ENCODE measurements around the gene AHCYL1.
"Not testable (repeated sequence)": the region's sequence is repeated elsewhere in the genome, so short reads cannot be mapped to it uniquely, and the experiment has no call there.

Gene AHCYL1

GRCh38 chr1:109984456-109985246, at the start of gene AHCYL1:
Gene AHCYL1, plus strand, starts transcription at chr1:109984765. Its CDS starts 288 bp downstream, at chr1:109985053.
- Histone ChIP-seq H3K9ac (ENCODE audit: low read depth, low read length) (peak within 1 kb of the TSS; percentile 86), H3K9me3 (ENCODE audit: insufficient read depth, low read depth, low read length) (no peaks in the 10 kb centered on the region), H3K4me1 (ENCODE audit: insufficient read depth, low read length) (peaks cover 21% of the 10 kb centered on the region), H3K4me3 (ENCODE audit: low read length) (peak within 1 kb of the TSS; percentile 93), H3K27me3 (ENCODE audit: insufficient read depth, low read length) (peaks cover 12% of the 10 kb centered on the region; the same call in 1 of the 2 replicates), H3K36me3 (ENCODE audit: insufficient read depth, low read depth, low read length) (peaks cover 10% of the 10 kb centered on the region), H3K27ac (ENCODE audit: low read length) (no peak within 1 kb of the TSS)

- peaks cover 8% of the 10 kb centered on the region; the same call in 1 of the 2 replicates for H3K4me1 ChIP-seq (ENCODE audit: insufficient read depth, low read length)
- H3K27ac ChIP-seq (ENCODE audit: low read length): no peak overlapping the region
- no peak overlapping the region for H3K4me3 ChIP-seq (ENCODE audit: low read length)
- H3K36me3 ChIP-seq (ENCODE audit: insufficient read depth, low read depth, low read length): no peaks in the 10 kb centered on the region
- no peak overlapping the region for H3K9ac ChIP-seq (ENCODE audit: low read depth, low read length)
- 0 out of 2 replicates have a peak, but pooled peaks cover 5% of the 10 kb centered on the region for H3K9me3 ChIP-seq (ENCODE audit: insufficient read depth, low read depth, low read length)
- no peaks in the 10 kb centered on the region for H3K27me3 ChIP-seq (ENCODE audit: insufficient read depth, low read length)
These were observed 49.1 kb upstream of the AHCYL1 start for GRCh38 chr1:109935451-109935900.

GRCh38 chr1:109937738-109938137, 46.8 kb upstream of the AHCYL1 start:
- Histone ChIP-seq H3K4me1 (ENCODE audit: insufficient read depth, low read length) (no peaks in the 10 kb centered on the region), H3K27ac (ENCODE audit: low read length) (no peak overlapping the region), H3K9ac (ENCODE audit: low read depth, low read length) (no peak overlapping the region), H3K36me3 (ENCODE audit: insufficient read depth, low read depth, low read length) (no peaks in the 10 kb centered on the region), H3K9me3 (ENCODE audit: insufficient read depth, low read depth, low read length) (0 out of 2 replicates have a peak, but pooled peaks cover 5% of the 10 kb centered on the region), H3K27me3 (ENCODE audit: insufficient read depth, low read length) (no peaks in the 10 kb centered on the region), H3K4me3 (ENCODE audit: low read length) (no peak overlapping the region)

- H3K9me3 ChIP-seq (ENCODE audit: insufficient read depth, low read depth, low read length): 0 out of 2 replicates have a peak, but pooled peaks cover 5% of the 10 kb centered on the region
- H3K27me3 ChIP-seq (ENCODE audit: insufficient read depth, low read length): no peaks in the 10 kb centered on the region
- no peak overlapping the region for H3K27ac ChIP-seq (ENCODE audit: low read length)
- no peaks in the 10 kb centered on the region for H3K36me3 ChIP-seq (ENCODE audit: insufficient read depth, low read depth, low read length)
- H3K4me1 ChIP-seq (ENCODE audit: insufficient read depth, low read length): no peaks in the 10 kb centered on the region
- H3K4me3 ChIP-seq (ENCODE audit: low read length): no peak overlapping the region
- no peak overlapping the region for H3K9ac ChIP-seq (ENCODE audit: low read depth, low read length)
These were observed 46.0 kb upstream of the AHCYL1 start for GRCh38 chr1:109938556-109938955.

GRCh38 chr1:109942434-109942833, 42.1 kb upstream of the AHCYL1 start:
- Histone ChIP-seq H3K27ac (ENCODE audit: low read length) (no peak overlapping the region), H3K27me3 (ENCODE audit: insufficient read depth, low read length) (no peaks in the 10 kb centered on the region), H3K4me1 (ENCODE audit: insufficient read depth, low read length) (no peaks in the 10 kb centered on the region), H3K9me3 (ENCODE audit: insufficient read depth, low read depth, low read length) (0 out of 2 replicates have a peak, but pooled peaks cover 2% of the 10 kb centered on the region), H3K36me3 (ENCODE audit: insufficient read depth, low read depth, low read length) (no peaks in the 10 kb centered on the region), H3K4me3 (ENCODE audit: low read length) (no peak overlapping the region), H3K9ac (ENCODE audit: low read depth, low read length) (no peak overlapping the region)

GRCh38 chr1:109944541-109944940, 40.0 kb upstream of the AHCYL1 start:
- H3K9me3 ChIP-seq (ENCODE audit: insufficient read depth, low read depth, low read length): no peaks in the 10 kb centered on the region
- no peaks in the 10 kb centered on the region for H3K36me3 ChIP-seq (ENCODE audit: insufficient read depth, low read depth, low read length)
- H3K9ac ChIP-seq (ENCODE audit: low read depth, low read length): no peak overlapping the region
- no peak overlapping the region for H3K27ac ChIP-seq (ENCODE audit: low read length)
- H3K4me1 ChIP-seq (ENCODE audit: insufficient read depth, low read length): no peaks in the 10 kb centered on the region
- no peak overlapping the region for H3K4me3 ChIP-seq (ENCODE audit: low read length)
- H3K27me3 ChIP-seq (ENCODE audit: insufficient read depth, low read length): no peaks in the 10 kb centered on the region

GRCh38 chr1:109946511-109946910, 38.1 kb upstream of the AHCYL1 start:
- no peaks in the 10 kb centered on the region for H3K4me1 ChIP-seq (ENCODE audit: insufficient read depth, low read length)
- no peak overlapping the region for H3K9ac ChIP-seq (ENCODE audit: low read depth, low read length)
- no peak overlapping the region for H3K4me3 ChIP-seq (ENCODE audit: low read length)
- H3K27ac ChIP-seq (ENCODE audit: low read length): no peak overlapping the region
- H3K36me3 ChIP-seq (ENCODE audit: insufficient read depth, low read depth, low read length): no peaks in the 10 kb centered on the region
- H3K27me3 ChIP-seq (ENCODE audit: insufficient read depth, low read length): no peaks in the 10 kb centered on the region
- no peaks in the 10 kb centered on the region for H3K9me3 ChIP-seq (ENCODE audit: insufficient read depth, low read depth, low read length)

GRCh38 chr1:109947582-109948284, 36.8 kb upstream of the AHCYL1 start:
- no peaks in the 10 kb centered on the region for H3K9me3 ChIP-seq (ENCODE audit: insufficient read depth, low read depth, low read length)
- H3K27ac ChIP-seq (ENCODE audit: low read length): no peak overlapping the region
- H3K9ac ChIP-seq (ENCODE audit: low read depth, low read length): no peak overlapping the region
- H3K27me3 ChIP-seq (ENCODE audit: insufficient read depth, low read length): no peaks in the 10 kb centered on the region
- no peaks in the 10 kb centered on the region for H3K4me1 ChIP-seq (ENCODE audit: insufficient read depth, low read length)
- no peak overlapping the region for H3K4me3 ChIP-seq (ENCODE audit: low read length)
- no peaks in the 10 kb centered on the region for H3K36me3 ChIP-seq (ENCODE audit: insufficient read depth, low read depth, low read length)

GRCh38 chr1:109948285-109948630, 36.3 kb upstream of the AHCYL1 start:
- Histone ChIP-seq H3K36me3 (ENCODE audit: insufficient read depth, low read depth, low read length) (no peaks in the 10 kb centered on the region), H3K4me1 (ENCODE audit: insufficient read depth, low read length) (no peaks in the 10 kb centered on the region), H3K4me3 (ENCODE audit: low read length) (no peak overlapping the region), H3K27me3 (ENCODE audit: insufficient read depth, low read length) (no peaks in the 10 kb centered on the region), H3K9me3 (ENCODE audit: insufficient read depth, low read depth, low read length) (no peaks in the 10 kb centered on the region), H3K9ac (ENCODE audit: low read depth, low read length) (no peak overlapping the region), H3K27ac (ENCODE audit: low read length) (no peak overlapping the region)

- H3K9ac ChIP-seq (ENCODE audit: low read depth, low read length): no peak overlapping the region
These were observed 34.5 kb upstream of the AHCYL1 start for GRCh38 chr1:109950038-109950437.

GRCh38 chr1:109950509-109950908, 34.1 kb upstream of the AHCYL1 start:
- no peak overlapping the region for H3K27ac ChIP-seq (ENCODE audit: low read length)
- H3K4me1 ChIP-seq (ENCODE audit: insufficient read depth, low read length): no peaks in the 10 kb centered on the region
- H3K27me3 ChIP-seq (ENCODE audit: insufficient read depth, low read length): no peaks in the 10 kb centered on the region; the same call in 1 of the 2 replicates
- no peak overlapping the region for H3K9ac ChIP-seq (ENCODE audit: low read depth, low read length)
- H3K36me3 ChIP-seq (ENCODE audit: insufficient read depth, low read depth, low read length): no peaks in the 10 kb centered on the region
- H3K9me3 ChIP-seq (ENCODE audit: insufficient read depth, low read depth, low read length): no peaks in the 10 kb centered on the region
- no peak overlapping the region for H3K4me3 ChIP-seq (ENCODE audit: low read length)

More at GRCh38 chr1:109950038-109950437, 34.5 kb upstream of the AHCYL1 start:
- H3K4me3 ChIP-seq (ENCODE audit: low read length): no peak overlapping the region
- no peak overlapping the region for H3K27ac ChIP-seq (ENCODE audit: low read length)
- H3K27me3 ChIP-seq (ENCODE audit: insufficient read depth, low read length): no peaks in the 10 kb centered on the region
- no peaks in the 10 kb centered on the region for H3K36me3 ChIP-seq (ENCODE audit: insufficient read depth, low read depth, low read length)
- no peaks in the 10 kb centered on the region for H3K9me3 ChIP-seq (ENCODE audit: insufficient read depth, low read depth, low read length)
- H3K4me1 ChIP-seq (ENCODE audit: insufficient read depth, low read length): no peaks in the 10 kb centered on the region

GRCh38 chr1:109951501-109951900, 33.1 kb upstream of the AHCYL1 start:
- not testable (repeated sequence) for H3K27ac ChIP-seq (ENCODE audit: low read length); H3K27me3 ChIP-seq (ENCODE audit: insufficient read depth, low read length); H3K9me3 ChIP-seq (ENCODE audit: insufficient read depth, low read depth, low read length); H3K4me3 ChIP-seq (ENCODE audit: low read length); H3K4me1 ChIP-seq (ENCODE audit: insufficient read depth, low read length); H3K9ac ChIP-seq (ENCODE audit: low read depth, low read length); H3K36me3 ChIP-seq (ENCODE audit: insufficient read depth, low read depth, low read length)

Data from iPS-20b (cell line).